Measurements from ENCODE around the gene UBASH3A. TPM values are rescaled to one million over a fixed set of nuclear protein-coding genes. Genes with fewer than 3 reads are reported as not detected.

Gene UBASH3A
- total RNA-seq, 4 donors from 2014 or later: 0.41 TPM; not detected in 3

DNA sequence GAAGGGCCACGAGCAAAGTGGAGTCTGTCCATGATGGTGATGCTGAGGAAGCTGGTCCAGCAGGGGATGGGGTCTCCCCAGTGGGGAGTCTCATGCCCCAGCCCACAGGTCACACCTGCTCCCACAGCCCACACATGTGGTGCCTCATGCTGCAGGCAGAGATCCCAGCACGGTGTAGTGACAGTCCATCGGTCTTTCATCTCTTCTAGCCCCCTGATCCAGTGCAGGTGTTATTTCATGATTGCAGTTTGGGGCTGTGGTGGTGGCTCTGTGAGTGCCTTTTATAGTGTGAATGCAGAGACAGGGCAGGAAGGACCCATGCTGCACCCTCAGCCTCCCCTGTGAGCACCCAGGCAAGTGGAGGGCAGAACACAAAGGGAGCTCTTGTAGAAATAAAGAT lies 45.0 kb downstream of the UBASH3A start:
- DNase-seq (no peak), ATAC-seq (no peak)
- intact Hi-C loops (cut with DNase I; ENCODE audit: low total_unique reads): no loop called here
- Histone ChIP-seq H3K4me1 (no peaks in the 10 kb centered on the region), H3K4me3 (no peak overlapping the region), H3K27me3 (peaks cover 0 to 6% (median 0%) of the 10 kb centered on the region in 3 donors), H3K27ac (no peak overlapping the region), H3K9me3 (no peaks in the 10 kb centered on the region), H3K36me3 (no peaks in the 10 kb centered on the region)
- TF ChIP-seq, protein P1, sequence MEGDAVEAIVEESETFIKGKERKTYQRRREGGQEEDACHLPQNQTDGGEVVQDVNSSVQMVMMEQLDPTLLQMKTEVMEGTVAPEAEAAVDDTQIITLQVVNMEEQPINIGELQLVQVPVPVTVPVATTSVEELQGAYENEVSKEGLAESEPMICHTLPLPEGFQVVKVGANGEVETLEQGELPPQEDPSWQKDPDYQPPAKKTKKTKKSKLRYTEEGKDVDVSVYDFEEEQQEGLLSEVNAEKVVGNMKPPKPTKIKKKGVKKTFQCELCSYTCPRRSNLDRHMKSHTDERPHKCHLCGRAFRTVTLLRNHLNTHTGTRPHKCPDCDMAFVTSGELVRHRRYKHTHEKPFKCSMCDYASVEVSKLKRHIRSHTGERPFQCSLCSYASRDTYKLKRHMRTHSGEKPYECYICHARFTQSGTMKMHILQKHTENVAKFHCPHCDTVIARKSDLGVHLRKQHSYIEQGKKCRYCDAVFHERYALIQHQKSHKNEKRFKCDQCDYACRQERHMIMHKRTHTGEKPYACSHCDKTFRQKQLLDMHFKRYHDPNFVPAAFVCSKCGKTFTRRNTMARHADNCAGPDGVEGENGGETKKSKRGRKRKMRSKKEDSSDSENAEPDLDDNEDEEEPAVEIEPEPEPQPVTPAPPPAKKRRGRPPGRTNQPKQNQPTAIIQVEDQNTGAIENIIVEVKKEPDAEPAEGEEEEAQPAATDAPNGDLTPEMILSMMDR (IDR thresholded peaks at IDR 0.05 in 4 of 5, conservative IDR thresholded peaks at IDR 0.05 in 1 of 5): no peak
- TF ChIP-seq POLR2A (IDR thresholded peaks at IDR 0.05): no peak
- in situ Hi-C loops (cut with MboI; ENCODE audit: low sequenced_read_pairs in 4 of 4): loop anchor here in 2 of 4 donors (5.0 to 25.0 kb wide), 2 partner anchors 111 to 301 kb away; no protein-coding TSS in a partner anchor

DNA sequence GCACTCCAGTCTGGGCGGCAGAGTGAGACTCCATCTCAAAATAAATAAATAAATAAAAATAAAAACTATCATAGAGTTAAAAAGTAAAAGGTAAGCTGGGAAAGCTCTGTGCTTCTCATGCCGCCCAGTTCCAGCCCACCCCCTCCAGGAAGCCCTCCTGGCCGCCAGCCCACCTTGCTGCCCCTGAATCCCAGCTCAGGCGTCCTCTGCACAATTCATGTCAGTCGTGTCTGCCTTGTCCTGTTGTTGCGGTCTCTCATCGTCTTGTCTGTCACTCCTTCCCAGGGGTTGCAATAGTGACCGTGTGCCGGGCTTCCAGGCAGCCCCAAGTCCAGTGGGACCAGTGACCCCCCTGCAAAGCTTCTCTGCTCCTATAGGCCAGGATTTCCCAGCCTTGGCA lies 48.2 kb downstream of the UBASH3A start:
- Histone ChIP-seq H3K4me3 (no peak overlapping the region), H3K27me3 (peaks cover 0 to 7% (median 0%) of the 10 kb centered on the region in 3 donors), H3K36me3 (no peaks in the 10 kb centered on the region), H3K9me3 (no peaks in the 10 kb centered on the region), H3K4me1 (no peaks in the 10 kb centered on the region), H3K27ac (no peak overlapping the region)
- ATAC-seq (no peak), DNase-seq (no peak)
- intact Hi-C loops (cut with DNase I; ENCODE audit: low total_unique reads): loop anchor here (5.0 to 10.0 kb wide), 2 partner anchors 127 to 305 kb away; no protein-coding TSS in a partner anchor
- in situ Hi-C loops (cut with MboI; ENCODE audit: low sequenced_read_pairs in 4 of 4): loop anchor here (10.0 to 25.0 kb wide), 3 partner anchors 110 to 315 kb away; no protein-coding TSS in a partner anchor
- TF ChIP-seq, protein P1 (IDR thresholded peaks at IDR 0.05 in 4 of 5, conservative IDR thresholded peaks at IDR 0.05 in 1 of 5): no peak
- TF ChIP-seq POLR2A (IDR thresholded peaks at IDR 0.05): no peak

DNA sequence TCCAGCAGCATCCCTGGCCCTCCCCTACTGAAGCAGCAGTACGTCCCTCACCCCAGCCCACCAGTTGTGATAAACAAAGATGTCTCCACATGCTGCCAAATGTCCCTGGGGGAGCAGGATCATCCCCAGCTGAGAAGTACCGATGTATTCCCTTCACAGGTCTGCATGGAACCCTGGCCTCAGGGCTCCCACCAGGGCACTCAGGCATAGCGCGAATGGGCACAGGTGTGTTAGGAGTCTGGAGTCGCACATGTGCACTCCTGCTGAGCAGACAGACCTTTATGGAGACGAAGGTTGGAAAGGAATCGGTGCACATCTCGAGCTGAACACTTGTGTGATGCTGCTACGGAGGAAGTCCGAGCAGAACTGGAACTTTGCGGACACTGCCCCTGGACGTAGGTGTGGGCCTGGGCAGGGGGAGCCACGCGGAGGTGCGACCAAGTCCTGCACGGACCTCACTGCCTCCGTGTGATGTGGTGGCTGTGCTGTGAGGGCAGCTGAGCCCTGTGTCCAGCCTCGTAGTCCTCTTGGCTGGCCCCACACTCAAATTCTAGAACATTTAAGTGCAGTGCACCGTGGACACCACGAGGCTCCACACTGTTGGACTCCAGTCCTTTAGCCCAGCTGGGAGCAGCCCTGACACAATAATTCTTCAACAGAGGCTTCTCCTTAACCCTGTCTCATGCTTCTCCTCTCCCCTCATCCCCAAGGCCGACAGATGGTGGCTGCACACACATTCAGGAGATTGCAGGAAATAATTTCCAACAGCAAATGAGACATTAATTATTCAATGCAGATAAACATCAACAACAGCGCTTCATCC lies 48.9 kb downstream of the UBASH3A start:
- H3K9me3 ChIP-seq: no peaks in the 10 kb centered on the region
- in situ Hi-C loops (cut with MboI; ENCODE audit: low sequenced_read_pairs in 4 of 4) (loop anchor here (10.0 to 25.0 kb wide), 3 partner anchors 110 to 315 kb away; no protein-coding TSS in a partner anchor), intact Hi-C loops (cut with DNase I; ENCODE audit: low total_unique reads) (loop anchor here (5.0 to 10.0 kb wide), 2 partner anchors 128 to 305 kb away; no protein-coding TSS in a partner anchor)
- TF ChIP-seq, protein P1 (IDR thresholded peaks at IDR 0.05 in 4 of 5, conservative IDR thresholded peaks at IDR 0.05 in 1 of 5): no peak
- TF ChIP-seq POLR2A (IDR thresholded peaks at IDR 0.05): no peak
- no peaks in the 10 kb centered on the region for H3K4me1 ChIP-seq
- ATAC-seq: no peak
- H3K27me3 ChIP-seq: peaks cover 0 to 7% (median 0%) of the 10 kb centered on the region in 3 donors
- no peaks in the 10 kb centered on the region for H3K36me3 ChIP-seq
- H3K27ac ChIP-seq: no peak overlapping the region
- no peak overlapping the region for H3K4me3 ChIP-seq
- no peak for DNase-seq

DNA sequence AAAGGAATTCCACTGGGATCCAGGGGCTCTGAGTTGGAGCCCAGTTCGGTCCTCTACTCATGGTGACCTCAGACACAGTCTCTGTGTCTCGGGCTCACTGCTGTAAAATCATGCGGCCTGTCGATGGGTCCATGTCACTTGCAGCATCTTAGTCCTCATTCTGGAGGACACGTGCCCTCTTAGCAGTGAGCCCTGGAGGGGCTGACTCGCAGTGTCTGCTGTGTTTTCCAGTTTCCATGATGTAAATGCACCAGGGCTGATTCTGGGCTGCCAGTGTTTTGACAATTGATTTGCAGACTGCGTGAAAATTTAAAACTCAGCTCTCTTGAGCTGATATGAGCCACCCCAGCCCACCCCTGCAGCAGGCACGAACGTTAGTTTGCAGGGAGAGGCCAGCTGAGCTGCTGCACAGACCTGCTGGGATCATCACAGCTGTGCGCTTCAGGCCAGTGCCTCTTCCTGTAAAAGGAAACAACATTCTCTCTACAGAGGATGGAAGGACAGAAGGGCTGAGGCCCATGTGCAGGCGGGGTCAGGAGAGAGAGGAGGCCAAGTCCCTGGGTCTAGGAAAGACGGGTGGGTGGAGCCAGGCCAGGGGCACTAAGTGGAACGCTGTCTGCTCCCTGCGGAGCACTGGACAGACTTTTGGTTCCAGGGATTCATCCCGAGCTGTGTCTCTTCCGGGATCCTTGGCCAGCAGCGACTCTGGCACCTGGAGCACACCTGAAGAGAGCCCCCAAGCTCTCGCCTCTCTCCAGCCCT lies 49.7 kb downstream of the UBASH3A start:
- no peaks in the 10 kb centered on the region for H3K9me3 ChIP-seq
- intact Hi-C loops (cut with DNase I; ENCODE audit: low total_unique reads) (loop anchor here (5.0 to 10.0 kb wide), 2 partner anchors 129 to 306 kb away; no protein-coding TSS in a partner anchor), in situ Hi-C loops (cut with MboI; ENCODE audit: low sequenced_read_pairs in 4 of 4) (loop anchor here (10.0 to 25.0 kb wide), 3 partner anchors 109 to 316 kb away; no protein-coding TSS in a partner anchor)
- peaks cover 0 to 7% (median 0%) of the 10 kb centered on the region in 3 donors for H3K27me3 ChIP-seq
- no peak overlapping the region for H3K27ac ChIP-seq
- TF ChIP-seq, protein P1 (IDR thresholded peaks at IDR 0.05 in 4 of 5, conservative IDR thresholded peaks at IDR 0.05 in 1 of 5): no peak
- no peak for TF ChIP-seq POLR2A (IDR thresholded peaks at IDR 0.05)
- no peaks in the 10 kb centered on the region for H3K4me1 ChIP-seq
- no peak for ATAC-seq
- H3K36me3 ChIP-seq: no peaks in the 10 kb centered on the region
- no peak for DNase-seq
- H3K4me3 ChIP-seq: no peak overlapping the region

Data from gastrocnemius medialis (tissue), 4 donors.